Measurements from ENCODE around the gene FAS.

GRCh38 chr10:88984525-88984924, 6.1 kb upstream of the FAS start:
- TF ChIP-seq POLR2AphosphoS5 (IDR thresholded peaks at IDR 0.05) (no peak), CTCF (IDR thresholded peaks at IDR 0.05) (no peak)

All from transverse colon (tissue), 4 donors.